Esophagus (tissue), 2 donors: ENCODE measurements around the gene EHD2. TPM values are rescaled to one million over a fixed set of nuclear protein-coding genes. Genes with fewer than 3 reads are reported as not detected.

Source experiments
- H3K27ac ChIP-seq, 2 donors: one replicate each; pipeline ENCODE4 v1.5.1; 2013; ENCODE audit warnings: low read depth in 2 of 2, mild to moderate bottlenecking in 2 of 2, inconsistent platforms in 1 of 2, low read length in 1 of 2, moderate library complexity in 1 of 2
- H3K27me3 ChIP-seq, 2 donors: one replicate each; pipeline ENCODE4 v1.6.1; 2013; ENCODE audit warnings: low read length in 2 of 2, control low read depth in 1 of 2, mild to moderate bottlenecking in 1 of 2; ENCODE audit not compliant: insufficient read depth in 2 of 2, control insufficient read depth in 1 of 2
- H3K36me3 ChIP-seq, 2 donors: one replicate each; pipeline ENCODE4 v1.6.1; 2013; ENCODE audit warnings: low read length in 1 of 2; ENCODE audit not compliant: control insufficient read depth in 2 of 2, insufficient read depth in 2 of 2
- H3K4me1 ChIP-seq, 2 donors: one replicate each; pipeline ENCODE4 v1.6.1; 2013; ENCODE audit warnings: low read length in 1 of 2; ENCODE audit not compliant: control insufficient read depth in 2 of 2, insufficient read depth in 2 of 2
- H3K4me3 ChIP-seq, 2 donors: one replicate each; pipeline ENCODE4 v1.5.1; 2013; ENCODE audit warnings: low read length in 2 of 2, mild to moderate bottlenecking in 2 of 2, low read depth in 1 of 2, moderate library complexity in 1 of 2
- H3K9me3 ChIP-seq, 2 donors: one replicate each; pipeline ENCODE4 v1.6.1; 2013; ENCODE audit warnings: mild to moderate bottlenecking in 2 of 2, low read depth in 1 of 2, low read length in 1 of 2, moderate library complexity in 1 of 2; ENCODE audit not compliant: control insufficient read depth in 2 of 2, insufficient read depth in 1 of 2
- WGBS, 2 donors: extraction: QIAGEN DNeasy Blood & Tissue Kit; methylation state at CpG; one replicate each; pipeline ENCODE4 v1.1.7; 2013; 5-methylcytosine and 5-hydroxymethylcytosine counted together
- polyA plus RNA-seq, 2 donors: library from polyadenylated mRNA; stranded (reverse); fragments of 200-250 nt; gene quantifications; one replicate each; pipeline ENCODE4 v1.2.3, GENCODE V29; 2013
- donor health status: healthy with polysubstance abuse.
- donor health status: Bipolar disorder and iron deficiency.

EHD2 gene
- polyA plus RNA-seq, 2 donors, result 22.4 to 27.4 TPM

GRCh38 chr19:47754206-47755064, 41.2 kb downstream of the EHD2 start:
- Histone ChIP-seq H3K27me3 (no peaks in the 10 kb centered on the region), H3K9me3 (no peaks in the 10 kb centered on the region), H3K36me3 (peaks cover 38 to 77% of the 10 kb centered on the region in 2 donors), H3K4me1 (no peaks in the 10 kb centered on the region), H3K27ac (no peak overlapping the region), H3K4me3 (no peak overlapping the region)
- whole genome bisulfite sequencing, 2 donors, result 90 to 91% methylated on average over 27 to 34 of the region's 37 CpGs

GRCh38 chr19:47755065-47755761, 42.0 kb downstream of the EHD2 start:
- H3K27me3 ChIP-seq, result no peaks in the 10 kb centered on the region
- no peak overlapping the region for H3K4me3 ChIP-seq
- H3K36me3 ChIP-seq, result peaks cover 35 to 71% of the 10 kb centered on the region in 2 donors
- H3K27ac ChIP-seq, result no peak overlapping the region
- no peaks in the 10 kb centered on the region for H3K9me3 ChIP-seq
- no peaks in the 10 kb centered on the region for H3K4me1 ChIP-seq
- 88 to 90% methylated on average over 32 to 36 of the region's 36 CpGs for WGBS, 2 donors

- H3K4me3 ChIP-seq, result no peak overlapping the region
- 92% methylated on average over 27 to 28 of the region's 28 CpGs for WGBS, 2 donors
- no peaks in the 10 kb centered on the region for H3K4me1 ChIP-seq
- H3K36me3 ChIP-seq, result peaks cover 31 to 63% of the 10 kb centered on the region in 2 donors
- no peak overlapping the region for H3K27ac ChIP-seq
- H3K9me3 ChIP-seq, result no peaks in the 10 kb centered on the region
- H3K27me3 ChIP-seq, result no peaks in the 10 kb centered on the region
Observed at GRCh38 chr19:47755762-47756626, 42.8 kb downstream of the EHD2 start.

- WGBS, 2 donors, result 90 to 94% methylated on average over 12 of the region's 12 CpGs
- H3K36me3 ChIP-seq, result peaks cover 26 to 57% of the 10 kb centered on the region in 2 donors
Observed at GRCh38 chr19:47756627-47756929, 43.4 kb downstream of the EHD2 start.

GRCh38 chr19:47756953-47757608, 43.9 kb downstream of the EHD2 start:
- H3K36me3 ChIP-seq, result peaks cover 25 to 55% of the 10 kb centered on the region in 2 donors
- no peak overlapping the region for H3K27ac ChIP-seq
- 80 to 92% methylated on average over 22 of the region's 22 CpGs for WGBS, 2 donors

More at GRCh38 chr19:47756627-47756929, 43.4 kb downstream of the EHD2 start:
- H3K9me3 ChIP-seq, result no peaks in the 10 kb centered on the region
- H3K27me3 ChIP-seq, result no peaks in the 10 kb centered on the region
- no peak overlapping the region for H3K4me3 ChIP-seq
- H3K4me1 ChIP-seq, result no peaks in the 10 kb centered on the region
- no peak overlapping the region for H3K27ac ChIP-seq

GRCh38 chr19:47757617-47758442, 44.6 kb downstream of the EHD2 start:
- H3K4me3 ChIP-seq, result no peak overlapping the region
- peaks cover 18 to 48% of the 10 kb centered on the region in 2 donors for H3K36me3 ChIP-seq
- no peaks in the 10 kb centered on the region for H3K9me3 ChIP-seq
- H3K27ac ChIP-seq, result no peak overlapping the region
- H3K27me3 ChIP-seq, result no peaks in the 10 kb centered on the region
- no peaks in the 10 kb centered on the region for H3K4me1 ChIP-seq
- WGBS, 2 donors, result 73 to 80% methylated on average over 14 of the region's 14 CpGs

More at GRCh38 chr19:47756953-47757608, 43.9 kb downstream of the EHD2 start:
- no peak overlapping the region for H3K4me3 ChIP-seq
- H3K27me3 ChIP-seq, result no peaks in the 10 kb centered on the region
- no peaks in the 10 kb centered on the region for H3K4me1 ChIP-seq
- no peaks in the 10 kb centered on the region for H3K9me3 ChIP-seq

GRCh38 chr19:47758443-47758804, 45.2 kb downstream of the EHD2 start:
- WGBS, 2 donors, result 87 to 89% methylated on average over 5 of the region's 5 CpGs
- Histone ChIP-seq H3K4me1 (no peaks in the 10 kb centered on the region), H3K36me3 (peaks cover 13 to 42% of the 10 kb centered on the region in 2 donors), H3K9me3 (no peaks in the 10 kb centered on the region), H3K27me3 (no peaks in the 10 kb centered on the region), H3K4me3 (no peak overlapping the region), H3K27ac (no peak overlapping the region)

GRCh38 chr19:47760632-47760999, 47.4 kb downstream of the EHD2 start:
- Histone ChIP-seq H3K36me3 (peaks cover 9 to 24% of the 10 kb centered on the region in 2 donors), H3K4me3 (no peak overlapping the region), H3K27ac (no peak overlapping the region), H3K27me3 (no peaks in the 10 kb centered on the region), H3K4me1 (no peaks in the 10 kb centered on the region), H3K9me3 (no peaks in the 10 kb centered on the region)
- WGBS, 2 donors, result 75 to 81% methylated on average over 5 of the region's 5 CpGs
